Liver (tissue), 9 donors: ENCODE data around the gene ITIH1. TPM values are rescaled to one million over a fixed set of nuclear protein-coding genes. Genes with fewer than 3 reads are reported as not detected.

Experiments
- DNase-seq: peaks from one replicate; pipeline ENCODE4 v3.0.0-alpha.2; 2017; ENCODE audit warnings: low spot score
- H3K27ac ChIP-seq, 2 donors: one replicate each; pipeline ENCODE4 v1.7.0; 2013; ENCODE audit warnings: inconsistent platforms in 2 of 2, low read length in 2 of 2, control low read depth in 1 of 2, low read depth in 1 of 2, mild to moderate bottlenecking in 1 of 2
- H3K27me3 ChIP-seq, 4 donors: one replicate each; pipeline versions ENCODE4 v1.6.1 to v1.7.0; 2013; ENCODE audit warnings: low read length in 3 of 4, inconsistent platforms in 1 of 4, mild to moderate bottlenecking in 1 of 4, moderate library complexity in 1 of 4; ENCODE audit not compliant: control insufficient read depth in 4 of 4, insufficient read depth in 4 of 4
- H3K36me3 ChIP-seq, 4 donors: one replicate each; pipeline versions ENCODE4 v1.6.1 to v1.7.0; 2013; ENCODE audit warnings: low read length in 3 of 4, mild to moderate bottlenecking in 3 of 4, low read depth in 1 of 4, moderate library complexity in 1 of 4; ENCODE audit not compliant: control insufficient read depth in 4 of 4, insufficient read depth in 3 of 4
- H3K4me1 ChIP-seq, 4 donors: one replicate each; pipeline versions ENCODE4 v1.6.1 to v1.7.0; 2013; ENCODE audit warnings: low read length in 3 of 4, mild to moderate bottlenecking in 3 of 4, moderate library complexity in 1 of 4; ENCODE audit not compliant: control insufficient read depth in 4 of 4, insufficient read depth in 4 of 4
- H3K4me3 ChIP-seq, 3 donors: one replicate each; pipeline versions ENCODE4 v1.6.1 to v1.7.0; 2013; ENCODE audit warnings: low read length in 3 of 3, control low read depth in 1 of 3, low read depth in 1 of 3, mild to moderate bottlenecking in 1 of 3
- H3K9ac ChIP-seq, 2 donors: one replicate each; pipeline ENCODE4 v1.7.0; 2013; ENCODE audit warnings: low read length in 2 of 2, mild to moderate bottlenecking in 2 of 2, moderate library complexity in 2 of 2, control low read depth in 1 of 2, low read depth in 1 of 2
- H3K9me3 ChIP-seq, 4 donors: one replicate each; pipeline versions ENCODE4 v1.6.1 to v1.7.0; 2013; ENCODE audit warnings: low read length in 3 of 4; ENCODE audit not compliant: control insufficient read depth in 4 of 4
- EGR1 ChIP-seq, 2 donors: IDR thresholded peaks; 2 replicates each; pipeline ENCODE4 v1.6.1; 2016 to 2018; ENCODE audit warnings: antibody characterized with exemption in 2 of 2, low read depth in 2 of 2
- FOXA1 ChIP-seq: IDR thresholded peaks from 2 replicates; pipeline ENCODE4 v1.6.1; 2016; ENCODE audit warnings: antibody characterized with exemption
- FOXA2 ChIP-seq: IDR thresholded peaks from 2 replicates; pipeline ENCODE4 v1.6.1; 2016; ENCODE audit warnings: antibody characterized with exemption
- GABPA ChIP-seq, 2 donors: IDR thresholded peaks in 1 of 2; conservative IDR thresholded peaks in 1 of 2; 2 replicates each; pipeline ENCODE4 v1.6.1; 2016; ENCODE audit warnings: antibody characterized with exemption in 2 of 2, mild to moderate bottlenecking in 1 of 2, moderate library complexity in 1 of 2
- HNF4A ChIP-seq, 2 donors: conservative IDR thresholded peaks; 2 replicates each; pipeline ENCODE4 v1.6.1; 2016; ENCODE audit warnings: antibody characterized with exemption in 2 of 2, mild to moderate bottlenecking in 2 of 2
- HNF4G ChIP-seq: IDR thresholded peaks from 2 replicates; pipeline ENCODE4 v1.6.1; 2016; ENCODE audit warnings: antibody characterized with exemption
- JUND ChIP-seq, 2 donors: IDR thresholded peaks; 2 replicates each; pipeline ENCODE4 v1.6.1; 2016; ENCODE audit warnings: antibody characterized with exemption in 2 of 2
- NR2F2 ChIP-seq: IDR thresholded peaks from 2 replicates; pipeline ENCODE4 v1.6.1; 2016; ENCODE audit warnings: antibody characterized with exemption
- RAD21 ChIP-seq, 2 donors: IDR thresholded peaks; 2 replicates each; pipeline ENCODE4 v1.6.1; 2016; ENCODE audit warnings: antibody characterized with exemption in 2 of 2, mild to moderate bottlenecking in 2 of 2
- RXRA ChIP-seq, 2 donors: IDR thresholded peaks; 2 replicates each; pipeline ENCODE4 v1.6.1; 2017 to 2018; ENCODE audit warnings: antibody characterized with exemption in 2 of 2, mild to moderate bottlenecking in 1 of 2
- SP1 ChIP-seq: IDR thresholded peaks from 2 replicates; pipeline ENCODE4 v1.6.1; 2018; ENCODE audit warnings: antibody characterized with exemption, mild to moderate bottlenecking
- TAF1 ChIP-seq: conservative IDR thresholded peaks from 2 replicates; pipeline ENCODE4 v1.6.1; 2016; ENCODE audit warnings: antibody characterized with exemption, mild to moderate bottlenecking
- YY1 ChIP-seq: IDR thresholded peaks from 2 replicates; pipeline ENCODE4 v1.6.1; 2016; ENCODE audit warnings: antibody characterized with exemption, mild to moderate bottlenecking
- WGBS: extraction: QIAGEN DNeasy Blood & Tissue Kit; methylation state at CpG from one replicate; pipeline ENCODE4 v1.1.7; 2013; 5-methylcytosine and 5-hydroxymethylcytosine counted together
- polyA plus RNA-seq, 2 donors: library from polyadenylated mRNA; stranded (reverse) in 1 of 2; unstranded in 1 of 2; fragments of 200-250 nt in 1 of 2; fragments of >200 nt in 1 of 2; fragmentation: Nextera tagmentation in 1 of 2; extraction: Ambion mirVana in 1 of 2; gene quantifications; one replicate each; pipeline versions ENCODE4 v1.2.1 to v1.2.3, GENCODE V29; 2013 to 2015
- total RNA-seq, 2 donors: library from RNA; depleted of rRNA; stranded (reverse); fragments of >200 nt; gene quantifications; one replicate each; pipeline ENCODE4 v1.2.3, GENCODE V29; 2014
- TF ChIP-seq, protein P1 (sequence below): IDR thresholded peaks from 2 replicates; pipeline ENCODE4 v1.6.1; 2016; ENCODE audit warnings: antibody characterized with exemption
- TF ChIP-seq, protein P2 (sequence below): fragments of 150-350 bp; IDR thresholded peaks from 2 replicates; pipeline ENCODE4 v1.5.1; 2017; ENCODE audit warnings: improper control_type of control experiment, low read depth, low read length; ENCODE audit not compliant: missing input control
- TF ChIP-seq, protein P3 (sequence below): IDR thresholded peaks from 2 replicates; pipeline ENCODE4 v1.6.1; 2016; ENCODE audit warnings: antibody characterized with exemption, mild to moderate bottlenecking
- TF ChIP-seq, protein P4 (sequence below): IDR thresholded peaks from 2 replicates; pipeline ENCODE4 v1.6.1; 2016; ENCODE audit warnings: antibody characterized with exemption
- TF ChIP-seq, protein P5 (sequence below): IDR thresholded peaks from 2 replicates; pipeline ENCODE4 v1.6.1; 2016; ENCODE audit warnings: antibody characterized with exemption
- donor health status: healthy.
- donor health status: healthy.
- donor health status: healthy.
- donor health status: healthy.
- donor health status: healthy.

Gene ITIH1
- total and polyA plus RNA-seq, 4 donors: 1,022 to 1,400 (median 1,242) TPM

DNA sequence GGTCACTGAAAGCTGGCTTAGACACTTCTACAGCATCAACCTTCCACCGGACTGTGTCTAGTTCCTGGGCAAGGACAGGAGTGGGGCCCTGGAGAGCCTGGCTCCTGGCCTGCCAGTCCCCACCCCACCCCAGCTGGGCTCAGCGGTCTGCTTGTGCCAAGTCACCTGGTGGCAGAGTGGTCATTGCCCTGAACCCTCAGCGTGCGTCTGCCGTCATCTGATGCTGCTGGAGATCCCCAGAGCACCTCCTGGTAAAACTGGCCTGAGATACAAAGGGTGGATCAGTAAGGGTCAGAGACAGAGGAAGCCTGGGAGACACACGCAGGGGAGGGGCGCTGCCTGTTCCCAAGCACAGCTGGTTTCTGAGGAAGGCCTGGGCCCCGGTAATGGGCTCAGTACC, 36.4 kb downstream of the ITIH1 start:
- 39% methylated on average over 8 of the region's 8 CpGs for WGBS
- no peak overlapping the region for H3K4me3 ChIP-seq
- peak overlapping the region; percentile 19 to 65 for H3K27ac ChIP-seq
- peaks cover 0 to 68% (median 48%) of the 10 kb centered on the region in 4 donors for H3K4me1 ChIP-seq
- no peaks in the 10 kb centered on the region for H3K27me3 ChIP-seq
- DNase-seq: no peak
- no peaks in the 10 kb centered on the region for H3K9me3 ChIP-seq
- peaks cover 13 to 48% (median 38%) of the 10 kb centered on the region in 4 donors for H3K36me3 ChIP-seq
- TF ChIP-seq EGR1 (IDR thresholded peaks at IDR 0.05; ENCODE audit: low read depth in 2 of 2): no peak
- peak in 1 of 2 donors; percentile 18 for TF ChIP-seq RAD21 (IDR thresholded peaks at IDR 0.05)
- TF ChIP-seq SP1: peak; percentile 51
- peak; percentile 88 for TF ChIP-seq RXRA (IDR thresholded peaks at IDR 0.05)
- peak; percentile 10 to 44 for TF ChIP-seq HNF4A (conservative IDR thresholded peaks at IDR 0.05)
- no peak overlapping the region for H3K9ac ChIP-seq

DNA sequence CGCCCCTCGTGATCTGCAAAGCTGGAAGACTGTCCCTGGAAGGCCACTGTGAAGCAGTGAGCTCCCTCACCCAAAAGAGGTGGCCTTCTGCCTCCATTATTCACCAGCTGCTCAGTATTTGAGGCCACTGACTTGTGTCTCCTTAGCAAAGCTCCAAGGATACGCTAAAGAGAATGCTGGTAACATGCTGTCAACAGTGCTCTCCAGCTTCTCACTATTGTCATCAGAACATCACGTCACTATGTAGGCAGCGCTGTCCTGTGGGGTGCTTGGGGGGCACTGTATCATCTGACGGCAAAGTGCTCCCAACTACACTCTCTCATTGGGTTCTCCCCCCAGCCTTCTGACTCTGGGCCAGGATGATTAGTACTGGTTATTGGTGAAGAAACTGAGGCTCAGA, 38.8 kb downstream of the ITIH1 start:
- Histone ChIP-seq H3K4me3 (no peak overlapping the region), H3K36me3 (peaks cover 16 to 64% (median 53%) of the 10 kb centered on the region in 4 donors), H3K27ac (no peak overlapping the region), H3K9me3 (no peaks in the 10 kb centered on the region), H3K27me3 (no peaks in the 10 kb centered on the region), H3K4me1 (peaks cover 0 to 84% (median 66%) of the 10 kb centered on the region in 4 donors), H3K9ac (no peak overlapping the region)
- 92% methylated on average over 6 of the region's 6 CpGs for WGBS
- DNase-seq: no peak
- TF ChIP-seq, protein P1, sequence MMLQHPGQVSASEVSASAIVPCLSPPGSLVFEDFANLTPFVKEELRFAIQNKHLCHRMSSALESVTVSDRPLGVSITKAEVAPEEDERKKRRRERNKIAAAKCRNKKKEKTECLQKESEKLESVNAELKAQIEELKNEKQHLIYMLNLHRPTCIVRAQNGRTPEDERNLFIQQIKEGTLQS: no peak
- TF ChIP-seq NR2F2 (no peak), TAF1 (no peak), RAD21 (IDR thresholded peaks at IDR 0.05) (no peak), JUND (IDR thresholded peaks at IDR 0.05) (no peak), HNF4G (no peak), HNF4A (conservative IDR thresholded peaks at IDR 0.05) (no peak), EGR1 (IDR thresholded peaks at IDR 0.05; ENCODE audit: low read depth in 2 of 2) (no peak), GABPA (IDR thresholded peaks at IDR 0.05 in 1 of 2, conservative IDR thresholded peaks at IDR 0.05 in 1 of 2) (no peak), YY1 (no peak), FOXA2 (no peak), FOXA1 (no peak), SP1 (no peak), RXRA (IDR thresholded peaks at IDR 0.05) (no peak)
- TF ChIP-seq, protein P2, sequence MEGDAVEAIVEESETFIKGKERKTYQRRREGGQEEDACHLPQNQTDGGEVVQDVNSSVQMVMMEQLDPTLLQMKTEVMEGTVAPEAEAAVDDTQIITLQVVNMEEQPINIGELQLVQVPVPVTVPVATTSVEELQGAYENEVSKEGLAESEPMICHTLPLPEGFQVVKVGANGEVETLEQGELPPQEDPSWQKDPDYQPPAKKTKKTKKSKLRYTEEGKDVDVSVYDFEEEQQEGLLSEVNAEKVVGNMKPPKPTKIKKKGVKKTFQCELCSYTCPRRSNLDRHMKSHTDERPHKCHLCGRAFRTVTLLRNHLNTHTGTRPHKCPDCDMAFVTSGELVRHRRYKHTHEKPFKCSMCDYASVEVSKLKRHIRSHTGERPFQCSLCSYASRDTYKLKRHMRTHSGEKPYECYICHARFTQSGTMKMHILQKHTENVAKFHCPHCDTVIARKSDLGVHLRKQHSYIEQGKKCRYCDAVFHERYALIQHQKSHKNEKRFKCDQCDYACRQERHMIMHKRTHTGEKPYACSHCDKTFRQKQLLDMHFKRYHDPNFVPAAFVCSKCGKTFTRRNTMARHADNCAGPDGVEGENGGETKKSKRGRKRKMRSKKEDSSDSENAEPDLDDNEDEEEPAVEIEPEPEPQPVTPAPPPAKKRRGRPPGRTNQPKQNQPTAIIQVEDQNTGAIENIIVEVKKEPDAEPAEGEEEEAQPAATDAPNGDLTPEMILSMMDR: no peak
- TF ChIP-seq, protein P3, sequence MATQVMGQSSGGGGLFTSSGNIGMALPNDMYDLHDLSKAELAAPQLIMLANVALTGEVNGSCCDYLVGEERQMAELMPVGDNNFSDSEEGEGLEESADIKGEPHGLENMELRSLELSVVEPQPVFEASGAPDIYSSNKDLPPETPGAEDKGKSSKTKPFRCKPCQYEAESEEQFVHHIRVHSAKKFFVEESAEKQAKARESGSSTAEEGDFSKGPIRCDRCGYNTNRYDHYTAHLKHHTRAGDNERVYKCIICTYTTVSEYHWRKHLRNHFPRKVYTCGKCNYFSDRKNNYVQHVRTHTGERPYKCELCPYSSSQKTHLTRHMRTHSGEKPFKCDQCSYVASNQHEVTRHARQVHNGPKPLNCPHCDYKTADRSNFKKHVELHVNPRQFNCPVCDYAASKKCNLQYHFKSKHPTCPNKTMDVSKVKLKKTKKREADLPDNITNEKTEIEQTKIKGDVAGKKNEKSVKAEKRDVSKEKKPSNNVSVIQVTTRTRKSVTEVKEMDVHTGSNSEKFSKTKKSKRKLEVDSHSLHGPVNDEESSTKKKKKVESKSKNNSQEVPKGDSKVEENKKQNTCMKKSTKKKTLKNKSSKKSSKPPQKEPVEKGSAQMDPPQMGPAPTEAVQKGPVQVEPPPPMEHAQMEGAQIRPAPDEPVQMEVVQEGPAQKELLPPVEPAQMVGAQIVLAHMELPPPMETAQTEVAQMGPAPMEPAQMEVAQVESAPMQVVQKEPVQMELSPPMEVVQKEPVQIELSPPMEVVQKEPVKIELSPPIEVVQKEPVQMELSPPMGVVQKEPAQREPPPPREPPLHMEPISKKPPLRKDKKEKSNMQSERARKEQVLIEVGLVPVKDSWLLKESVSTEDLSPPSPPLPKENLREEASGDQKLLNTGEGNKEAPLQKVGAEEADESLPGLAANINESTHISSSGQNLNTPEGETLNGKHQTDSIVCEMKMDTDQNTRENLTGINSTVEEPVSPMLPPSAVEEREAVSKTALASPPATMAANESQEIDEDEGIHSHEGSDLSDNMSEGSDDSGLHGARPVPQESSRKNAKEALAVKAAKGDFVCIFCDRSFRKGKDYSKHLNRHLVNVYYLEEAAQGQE: no peak
- TF ChIP-seq, protein P4, sequence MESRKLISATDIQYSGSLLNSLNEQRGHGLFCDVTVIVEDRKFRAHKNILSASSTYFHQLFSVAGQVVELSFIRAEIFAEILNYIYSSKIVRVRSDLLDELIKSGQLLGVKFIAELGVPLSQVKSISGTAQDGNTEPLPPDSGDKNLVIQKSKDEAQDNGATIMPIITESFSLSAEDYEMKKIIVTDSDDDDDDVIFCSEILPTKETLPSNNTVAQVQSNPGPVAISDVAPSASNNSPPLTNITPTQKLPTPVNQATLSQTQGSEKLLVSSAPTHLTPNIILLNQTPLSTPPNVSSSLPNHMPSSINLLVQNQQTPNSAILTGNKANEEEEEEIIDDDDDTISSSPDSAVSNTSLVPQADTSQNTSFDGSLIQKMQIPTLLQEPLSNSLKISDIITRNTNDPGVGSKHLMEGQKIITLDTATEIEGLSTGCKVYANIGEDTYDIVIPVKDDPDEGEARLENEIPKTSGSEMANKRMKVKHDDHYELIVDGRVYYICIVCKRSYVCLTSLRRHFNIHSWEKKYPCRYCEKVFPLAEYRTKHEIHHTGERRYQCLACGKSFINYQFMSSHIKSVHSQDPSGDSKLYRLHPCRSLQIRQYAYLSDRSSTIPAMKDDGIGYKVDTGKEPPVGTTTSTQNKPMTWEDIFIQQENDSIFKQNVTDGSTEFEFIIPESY: no peak
- TF ChIP-seq, protein P5, sequence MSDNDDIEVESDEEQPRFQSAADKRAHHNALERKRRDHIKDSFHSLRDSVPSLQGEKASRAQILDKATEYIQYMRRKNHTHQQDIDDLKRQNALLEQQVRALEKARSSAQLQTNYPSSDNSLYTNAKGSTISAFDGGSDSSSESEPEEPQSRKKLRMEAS: no peak
